ENCODE measurements around the gene UNC5A. TPM values are rescaled to one million over a fixed set of nuclear protein-coding genes. Genes with fewer than 3 reads are reported as not detected.
A peak's percentile ranks its signal among the peaks of the same experiment; 100 is the strongest.

The UNC5A gene
- total and polyA plus RNA-seq, 9 of the 15 experiments (the other 6 are each of a cell fraction or from before 2014, with no cell fraction given) = not detected

DNA sequence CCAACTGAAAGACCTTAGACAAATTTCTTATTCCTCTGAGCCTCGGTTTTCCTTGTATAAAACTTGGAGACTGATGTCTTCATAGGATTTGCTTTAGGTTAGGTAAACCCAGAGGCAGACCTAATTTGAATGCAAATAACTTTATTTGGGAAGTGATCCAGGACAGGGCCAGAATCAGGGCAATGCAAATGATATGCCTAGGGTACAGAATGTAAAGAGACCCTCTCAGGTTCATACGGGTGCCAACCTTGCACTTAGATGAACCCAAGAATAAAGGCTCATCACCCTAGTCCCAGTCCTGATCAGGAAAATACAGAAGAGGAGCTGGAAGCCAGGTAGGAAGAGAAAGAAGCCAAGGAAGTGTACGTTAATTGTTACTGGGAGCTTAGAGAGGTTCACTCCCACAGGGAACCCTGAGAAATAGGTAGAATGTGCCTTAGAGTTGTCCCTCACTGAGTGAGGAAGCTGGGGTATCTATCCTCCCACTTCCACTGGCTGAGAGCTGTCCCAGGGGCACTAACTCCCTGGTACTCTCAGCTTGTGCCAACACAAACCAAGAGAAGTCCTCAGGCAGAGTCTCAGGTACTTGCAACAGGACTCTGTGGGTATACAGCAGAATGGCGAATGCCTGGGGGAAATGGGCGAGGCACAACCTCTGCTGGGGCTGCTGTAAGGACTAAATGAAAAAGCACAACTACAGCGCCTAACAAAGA lies 91.9 kb downstream of the UNC5A start:
- BruUV-seq (replicated peaks) = no TSS peak
- in situ Hi-C loops (cut with MboI) (no loop called here), intact Hi-C loops (cut with micrococcal nuclease) (no loop called here)
- H3K4me2 ChIP-seq (ENCODE audit: insufficient read depth, low read length) = no peak overlapping the region
- H3K36me3 ChIP-seq (ENCODE audit: control insufficient read depth, insufficient read depth, low read length) = peaks cover 54% of the 10 kb centered on the region
- H3K9ac ChIP-seq (ENCODE audit: insufficient read depth in 1 of 2, low read depth in 2 of 2, low read length in 2 of 2) = no peak overlapping the region
- no peaks in the 10 kb centered on the region for H3K4me1 ChIP-seq (replicated peaks in 1 of 2; ENCODE audit: control insufficient read depth in 2 of 2, insufficient read depth in 2 of 2, low read length in 2 of 2)
- no peaks in the 10 kb centered on the region for H3K9me1 ChIP-seq (ENCODE audit: control insufficient read depth, insufficient read depth, low read length)
- DNase-seq (ENCODE audit: extremely low read depth in 1 of 4, low spot score in 3 of 4) (no peak), ATAC-seq (no peak; the same call in 2 of the 3 replicates), FAIRE-seq (no peak)
- H3K4me3 ChIP-seq = no peak overlapping the region
- POLR2A ChIA-PET = interaction anchor here (0.7 to 1.5 kb wide), 3 partner anchors 9 to 159 kb away, joined by 3 to 5 read pairs (median 3); no protein-coding TSS in a partner anchor
- H3K27me3 ChIP-seq (ENCODE audit: control insufficient read depth in 2 of 2, insufficient read depth in 2 of 2, low read length in 2 of 2) = peaks cover 0 to 7% of the 10 kb centered on the region in 2 experiments; a peak in 2 of 5 replicates
- H3K79me2 ChIP-seq (ENCODE audit: control insufficient read depth, insufficient read depth, low read length) = no peaks in the 10 kb centered on the region
- no peak overlapping the region for H2AFZ ChIP-seq (ENCODE audit: low read depth, low read length)
- 75% methylated on average over 6 of the region's 6 CpGs for WGBS (ENCODE audit: insufficient coverage, low coverage, missing lambda C conversion rate)
- TF ChIP-seq, protein P1, sequence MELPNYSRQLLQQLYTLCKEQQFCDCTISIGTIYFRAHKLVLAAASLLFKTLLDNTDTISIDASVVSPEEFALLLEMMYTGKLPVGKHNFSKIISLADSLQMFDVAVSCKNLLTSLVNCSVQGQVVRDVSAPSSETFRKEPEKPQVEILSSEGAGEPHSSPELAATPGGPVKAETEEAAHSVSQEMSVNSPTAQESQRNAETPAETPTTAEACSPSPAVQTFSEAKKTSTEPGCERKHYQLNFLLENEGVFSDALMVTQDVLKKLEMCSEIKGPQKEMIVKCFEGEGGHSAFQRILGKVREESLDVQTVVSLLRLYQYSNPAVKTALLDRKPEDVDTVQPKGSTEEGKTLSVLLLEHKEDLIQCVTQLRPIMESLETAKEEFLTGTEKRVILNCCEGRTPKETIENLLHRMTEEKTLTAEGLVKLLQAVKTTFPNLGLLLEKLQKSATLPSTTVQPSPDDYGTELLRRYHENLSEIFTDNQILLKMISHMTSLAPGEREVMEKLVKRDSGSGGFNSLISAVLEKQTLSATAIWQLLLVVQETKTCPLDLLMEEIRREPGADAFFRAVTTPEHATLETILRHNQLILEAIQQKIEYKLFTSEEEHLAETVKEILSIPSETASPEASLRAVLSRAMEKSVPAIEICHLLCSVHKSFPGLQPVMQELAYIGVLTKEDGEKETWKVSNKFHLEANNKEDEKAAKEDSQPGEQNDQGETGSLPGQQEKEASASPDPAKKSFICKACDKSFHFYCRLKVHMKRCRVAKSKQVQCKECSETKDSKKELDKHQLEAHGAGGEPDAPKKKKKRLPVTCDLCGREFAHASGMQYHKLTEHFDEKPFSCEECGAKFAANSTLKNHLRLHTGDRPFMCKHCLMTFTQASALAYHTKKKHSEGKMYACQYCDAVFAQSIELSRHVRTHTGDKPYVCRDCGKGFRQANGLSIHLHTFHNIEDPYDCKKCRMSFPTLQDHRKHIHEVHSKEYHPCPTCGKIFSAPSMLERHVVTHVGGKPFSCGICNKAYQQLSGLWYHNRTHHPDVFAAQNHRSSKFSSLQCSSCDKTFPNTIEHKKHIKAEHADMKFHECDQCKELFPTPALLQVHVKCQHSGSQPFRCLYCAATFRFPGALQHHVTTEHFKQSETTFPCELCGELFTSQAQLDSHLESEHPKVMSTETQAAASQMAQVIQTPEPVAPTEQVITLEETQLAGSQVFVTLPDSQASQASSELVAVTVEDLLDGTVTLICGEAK (IDR thresholded peaks at IDR 0.05) = peak; percentile 90
- TF ChIP-seq, protein P1 (CRISPR knock-in tag; IDR thresholded peaks at IDR 0.05) = peak; percentile 56
- TF ChIP-seq BRCA1 (IDR thresholded peaks at IDR 0.05) = no peak
- no peak for TF ChIP-seq BRCA1 (CRISPR knock-in tag; IDR thresholded peaks at IDR 0.05)
- H4K20me1 ChIP-seq (replicated peaks; ENCODE audit: control insufficient read depth, insufficient read depth, low read length) = no peaks in the 10 kb centered on the region
- CTCF ChIA-PET (ENCODE audit: low intra/inter-chr PET ratio) = no interaction called here
- no peaks in the 10 kb centered on the region for H3K9me3 ChIP-seq (replicated peaks; ENCODE audit: control insufficient read depth, insufficient read depth, low read depth, low read length)
- H3K27ac ChIP-seq (ENCODE audit: extremely low read depth, low read depth, low read length) = no peak overlapping the region
